Measurements from ENCODE around the gene DNAAF5. TPM values are rescaled to one million over a fixed set of nuclear protein-coding genes. Genes with fewer than 3 reads are reported as not detected.

DNAAF5 gene
- total RNA-seq, 2 experiments from 2014 or later = 26.2 to 27.5 TPM

GRCh38 chr7:756928-757560 is 30.5 kb downstream of the DNAAF5 start:
- no peak for DNase-seq
- Mint-ChIP-seq H3K27me3 (ENCODE audit: low read depth) (no peaks in the 10 kb centered on the region), H3K4me3 (no peak overlapping the region), H3K36me3 (ENCODE audit: low read depth) (peaks cover 39% of the 10 kb centered on the region), H3K9me3 (no peaks in the 10 kb centered on the region), H3K4me1 (ENCODE audit: low read depth) (no peaks in the 10 kb centered on the region), H3K27ac (no peak overlapping the region)
- intact Hi-C loops (cut with micrococcal nuclease) = no loop called here
- CTCF ChIA-PET = no interaction called here

- H3K27me3 Mint-ChIP-seq (ENCODE audit: low read depth) = no peaks in the 10 kb centered on the region
- H3K4me3 Mint-ChIP-seq = no peak overlapping the region
- H3K27ac Mint-ChIP-seq = no peak overlapping the region
- H3K9me3 Mint-ChIP-seq = no peaks in the 10 kb centered on the region
- DNase-seq = no peak
- intact Hi-C loops (cut with micrococcal nuclease) = no loop called here
- CTCF ChIA-PET = no interaction called here
- H3K36me3 Mint-ChIP-seq (ENCODE audit: low read depth) = peaks cover 37% of the 10 kb centered on the region
- no peaks in the 10 kb centered on the region for H3K4me1 Mint-ChIP-seq (ENCODE audit: low read depth)
Measured at GRCh38 chr7:757741-758163, 31.3 kb downstream of the DNAAF5 start.

GRCh38 chr7:759569-759968 is 33.1 kb downstream of the DNAAF5 start:
- H3K4me3 Mint-ChIP-seq = no peak overlapping the region
- H3K27me3 Mint-ChIP-seq (ENCODE audit: low read depth) = no peaks in the 10 kb centered on the region
- peaks cover 28% of the 10 kb centered on the region for H3K36me3 Mint-ChIP-seq (ENCODE audit: low read depth)
- H3K27ac Mint-ChIP-seq = no peak overlapping the region
- no peak for DNase-seq
- no peaks in the 10 kb centered on the region for H3K4me1 Mint-ChIP-seq (ENCODE audit: low read depth)
- H3K9me3 Mint-ChIP-seq = no peaks in the 10 kb centered on the region
- CTCF ChIA-PET = no interaction called here
- intact Hi-C loops (cut with micrococcal nuclease) = no loop called here

GRCh38 chr7:760006-760405 is 33.5 kb downstream of the DNAAF5 start:
- Mint-ChIP-seq H3K27me3 (ENCODE audit: low read depth) (no peaks in the 10 kb centered on the region), H3K4me1 (ENCODE audit: low read depth) (no peaks in the 10 kb centered on the region), H3K4me3 (no peak overlapping the region), H3K36me3 (ENCODE audit: low read depth) (peaks cover 26% of the 10 kb centered on the region), H3K27ac (no peak overlapping the region), H3K9me3 (no peaks in the 10 kb centered on the region)
- no peak for DNase-seq
- CTCF ChIA-PET = no interaction called here
- intact Hi-C loops (cut with micrococcal nuclease) = no loop called here

- intact Hi-C loops (cut with micrococcal nuclease) = no loop called here
- Mint-ChIP-seq H3K27me3 (ENCODE audit: low read depth) (no peaks in the 10 kb centered on the region), H3K36me3 (ENCODE audit: low read depth) (peaks cover 30% of the 10 kb centered on the region), H3K4me3 (no peak overlapping the region), H3K4me1 (ENCODE audit: low read depth) (no peaks in the 10 kb centered on the region), H3K9me3 (no peaks in the 10 kb centered on the region), H3K27ac (peak overlapping the region; percentile 31)
- CTCF ChIA-PET = no interaction called here
- no peak for DNase-seq
Measured at GRCh38 chr7:761101-761500, 34.6 kb downstream of the DNAAF5 start.

GRCh38 chr7:761631-762030 is 35.1 kb downstream of the DNAAF5 start:
- H3K27ac Mint-ChIP-seq = peak overlapping the region; percentile 31
- intact Hi-C loops (cut with micrococcal nuclease) = no loop called here
- no peaks in the 10 kb centered on the region for H3K4me1 Mint-ChIP-seq (ENCODE audit: low read depth)
- H3K27me3 Mint-ChIP-seq (ENCODE audit: low read depth) = no peaks in the 10 kb centered on the region
- no peaks in the 10 kb centered on the region for H3K9me3 Mint-ChIP-seq
- CTCF ChIA-PET = interaction anchor here (0.7 kb wide), 1 partner anchor 418 kb away, joined by 3 read pairs; no protein-coding TSS in a partner anchor
- H3K4me3 Mint-ChIP-seq = no peak overlapping the region
- no peak for DNase-seq
- H3K36me3 Mint-ChIP-seq (ENCODE audit: low read depth) = peaks cover 33% of the 10 kb centered on the region

GRCh38 chr7:762885-763284 is 36.4 kb downstream of the DNAAF5 start:
- no peaks in the 10 kb centered on the region for H3K27me3 Mint-ChIP-seq (ENCODE audit: low read depth)
- no peak overlapping the region for H3K4me3 Mint-ChIP-seq
- intact Hi-C loops (cut with micrococcal nuclease) = no loop called here
- no peaks in the 10 kb centered on the region for H3K9me3 Mint-ChIP-seq
- no peak for DNase-seq
- no peaks in the 10 kb centered on the region for H3K4me1 Mint-ChIP-seq (ENCODE audit: low read depth)
- H3K36me3 Mint-ChIP-seq (ENCODE audit: low read depth) = peaks cover 37% of the 10 kb centered on the region
- CTCF ChIA-PET = no interaction called here
- no peak overlapping the region for H3K27ac Mint-ChIP-seq

GRCh38 chr7:763762-764161 is 37.3 kb downstream of the DNAAF5 start:
- Mint-ChIP-seq H3K4me3 (no peak overlapping the region), H3K4me1 (ENCODE audit: low read depth) (no peaks in the 10 kb centered on the region), H3K27ac (no peak overlapping the region), H3K27me3 (ENCODE audit: low read depth) (no peaks in the 10 kb centered on the region), H3K9me3 (no peaks in the 10 kb centered on the region), H3K36me3 (ENCODE audit: low read depth) (peaks cover 35% of the 10 kb centered on the region)
- CTCF ChIA-PET = interaction anchor here (0.9 kb wide), 1 partner anchor 10 kb away, joined by 3 read pairs; no protein-coding TSS in a partner anchor
- DNase-seq = no peak
- intact Hi-C loops (cut with micrococcal nuclease) = no loop called here

GRCh38 chr7:765383-765782 is 38.9 kb downstream of the DNAAF5 start:
- H3K9me3 Mint-ChIP-seq = no peaks in the 10 kb centered on the region
- H3K27me3 Mint-ChIP-seq (ENCODE audit: low read depth) = no peaks in the 10 kb centered on the region
- no peak for DNase-seq
- H3K4me3 Mint-ChIP-seq = no peak overlapping the region
- no peaks in the 10 kb centered on the region for H3K4me1 Mint-ChIP-seq (ENCODE audit: low read depth)
- intact Hi-C loops (cut with micrococcal nuclease) = no loop called here
- peaks cover 27% of the 10 kb centered on the region for H3K36me3 Mint-ChIP-seq (ENCODE audit: low read depth)
- CTCF ChIA-PET = no interaction called here
- no peak overlapping the region for H3K27ac Mint-ChIP-seq

- CTCF ChIA-PET = no interaction called here
- no peak for DNase-seq
- Mint-ChIP-seq H3K4me3 (no peak overlapping the region), H3K27me3 (ENCODE audit: low read depth) (no peaks in the 10 kb centered on the region), H3K9me3 (no peaks in the 10 kb centered on the region), H3K27ac (no peak overlapping the region), H3K36me3 (ENCODE audit: low read depth) (peaks cover 24% of the 10 kb centered on the region), H3K4me1 (ENCODE audit: low read depth) (no peaks in the 10 kb centered on the region)
- intact Hi-C loops (cut with micrococcal nuclease) = no loop called here
Measured at GRCh38 chr7:767580-767940, 41.1 kb downstream of the DNAAF5 start.

- CTCF ChIA-PET = interaction anchor here (0.6 kb wide), 1 partner anchor 23 kb away, joined by 3 read pairs; no protein-coding TSS in a partner anchor
- H3K27ac Mint-ChIP-seq = peak overlapping the region; percentile 39
- no peaks in the 10 kb centered on the region for H3K4me1 Mint-ChIP-seq (ENCODE audit: low read depth)
- H3K36me3 Mint-ChIP-seq (ENCODE audit: low read depth) = peaks cover 24% of the 10 kb centered on the region
- no peak overlapping the region for H3K4me3 Mint-ChIP-seq
- H3K9me3 Mint-ChIP-seq = no peaks in the 10 kb centered on the region
- DNase-seq = no peak
- no peaks in the 10 kb centered on the region for H3K27me3 Mint-ChIP-seq (ENCODE audit: low read depth)
- intact Hi-C loops (cut with micrococcal nuclease) = no loop called here
Measured at GRCh38 chr7:767941-768731, 41.6 kb downstream of the DNAAF5 start.

- H3K9me3 Mint-ChIP-seq = no peaks in the 10 kb centered on the region
- no peaks in the 10 kb centered on the region for H3K27me3 Mint-ChIP-seq (ENCODE audit: low read depth)
- intact Hi-C loops (cut with micrococcal nuclease) = no loop called here
- no peak overlapping the region for H3K27ac Mint-ChIP-seq
- peaks cover 24% of the 10 kb centered on the region for H3K36me3 Mint-ChIP-seq (ENCODE audit: low read depth)
- CTCF ChIA-PET = no interaction called here
- no peak overlapping the region for H3K4me3 Mint-ChIP-seq
- H3K4me1 Mint-ChIP-seq (ENCODE audit: low read depth) = no peaks in the 10 kb centered on the region
- DNase-seq = no peak
Measured at GRCh38 chr7:768881-769504, 42.5 kb downstream of the DNAAF5 start.

- Mint-ChIP-seq H3K4me1 (ENCODE audit: low read depth) (no peaks in the 10 kb centered on the region), H3K4me3 (no peak overlapping the region), H3K27me3 (ENCODE audit: low read depth) (no peaks in the 10 kb centered on the region), H3K36me3 (ENCODE audit: low read depth) (peaks cover 16% of the 10 kb centered on the region), H3K9me3 (no peaks in the 10 kb centered on the region), H3K27ac (no peak overlapping the region)
- CTCF ChIA-PET = no interaction called here
- intact Hi-C loops (cut with micrococcal nuclease) = no loop called here
- DNase-seq = no peak
Measured at GRCh38 chr7:770336-770735, 43.8 kb downstream of the DNAAF5 start.
